MCF 10A (cell line): Measurements from ENCODE around the gene ZNF407. TPM values are rescaled to one million over a fixed set of nuclear protein-coding genes. Genes with fewer than 3 reads are reported as not detected.

Experiments
- BruUV-seq: library from RNA; stranded (reverse); fragments of 400-500 nt; replicated peaks from 2 replicates; lab custom pipeline; 2021; lab: Mats Ljungman, UMichigan
- CTCF ChIA-PET: fragments of 300-600 bp; sonication (Branson Sonifier 250); formaldehyde crosslinking; extraction: SDS; loops from one replicate; lab custom pipeline; 2021; ENCODE audit warnings: antibody characterized with exemption, inconsistent platforms; lab: Yijun Ruan, JAX
- POLR2A ChIA-PET: fragments of 300-600, 350-650 bp; sonication (Branson Sonifier 250); formaldehyde crosslinking; extraction: SDS; loops from one replicate; lab custom pipeline; 2020; ENCODE audit warnings: antibody characterized with exemption, inconsistent platforms; lab: Yijun Ruan, JAX
- DNase-seq: peaks from one replicate; pipeline ENCODE4 v3.0.0-alpha.2; 2018; ENCODE audit not compliant: unreplicated experiment
- H3K27ac Mint-ChIP-seq: one replicate; pipeline ENCODE4 v1.8.0; 2022; ENCODE audit warnings: mild to moderate bottlenecking, low read depth, mixed read lengths; ENCODE audit not compliant: unreplicated experiment
- H3K27me3 Mint-ChIP-seq: one replicate; pipeline ENCODE4 v1.8.0; 2022; ENCODE audit warnings: mixed read lengths; ENCODE audit not compliant: insufficient read depth, unreplicated experiment
- H3K36me3 Mint-ChIP-seq: one replicate; pipeline ENCODE4 v1.8.0; 2022; ENCODE audit warnings: mild to moderate bottlenecking, moderate library complexity, mixed read lengths; ENCODE audit not compliant: insufficient read depth, unreplicated experiment
- H3K4me1 Mint-ChIP-seq: one replicate; pipeline ENCODE4 v1.8.0; 2022; ENCODE audit warnings: mixed read lengths; ENCODE audit not compliant: insufficient read depth, unreplicated experiment
- H3K4me3 Mint-ChIP-seq: one replicate; pipeline ENCODE4 v1.8.0; 2022; ENCODE audit warnings: mild to moderate bottlenecking, moderate library complexity, mixed read lengths; ENCODE audit not compliant: unreplicated experiment
- H3K9me3 Mint-ChIP-seq: one replicate; pipeline ENCODE4 v1.8.0; 2022; ENCODE audit warnings: mixed read lengths; ENCODE audit not compliant: unreplicated experiment
- intact Hi-C: fragments of 100-400 bp; cut with micrococcal nuclease; formaldehyde crosslinking; loops from 2 replicates; pipeline ENCODE4 v1.14.1; 2022
- total RNA-seq: library from RNA; stranded (reverse); gene quantifications from 2 replicates; pipeline ENCODE4 v1.2.3, GENCODE V29; 2022
- TF ChIP-seq, protein P1 (sequence below): fragments of 200-600 bp; IDR thresholded peaks from one replicate; pipeline ENCODE4 v1.8.0; 2022; ENCODE audit warnings: antibody characterized with exemption, mild to moderate bottlenecking; ENCODE audit not compliant: unreplicated experiment

ZNF407 gene
- total RNA-seq, 1 experiment from 2014 or later, result 9.5 TPM

GRCh38 chr18:74980669-74981068 lies 383.0 kb downstream of the ZNF407 start:
- Mint-ChIP-seq H3K4me1 (no peaks in the 10 kb centered on the region), H3K27me3 (no peaks in the 10 kb centered on the region), H3K27ac (no peak overlapping the region), H3K9me3 (no peaks in the 10 kb centered on the region), H3K36me3 (peaks cover 7% of the 10 kb centered on the region), H3K4me3 (no peak overlapping the region)
- TF ChIP-seq, protein P1, sequence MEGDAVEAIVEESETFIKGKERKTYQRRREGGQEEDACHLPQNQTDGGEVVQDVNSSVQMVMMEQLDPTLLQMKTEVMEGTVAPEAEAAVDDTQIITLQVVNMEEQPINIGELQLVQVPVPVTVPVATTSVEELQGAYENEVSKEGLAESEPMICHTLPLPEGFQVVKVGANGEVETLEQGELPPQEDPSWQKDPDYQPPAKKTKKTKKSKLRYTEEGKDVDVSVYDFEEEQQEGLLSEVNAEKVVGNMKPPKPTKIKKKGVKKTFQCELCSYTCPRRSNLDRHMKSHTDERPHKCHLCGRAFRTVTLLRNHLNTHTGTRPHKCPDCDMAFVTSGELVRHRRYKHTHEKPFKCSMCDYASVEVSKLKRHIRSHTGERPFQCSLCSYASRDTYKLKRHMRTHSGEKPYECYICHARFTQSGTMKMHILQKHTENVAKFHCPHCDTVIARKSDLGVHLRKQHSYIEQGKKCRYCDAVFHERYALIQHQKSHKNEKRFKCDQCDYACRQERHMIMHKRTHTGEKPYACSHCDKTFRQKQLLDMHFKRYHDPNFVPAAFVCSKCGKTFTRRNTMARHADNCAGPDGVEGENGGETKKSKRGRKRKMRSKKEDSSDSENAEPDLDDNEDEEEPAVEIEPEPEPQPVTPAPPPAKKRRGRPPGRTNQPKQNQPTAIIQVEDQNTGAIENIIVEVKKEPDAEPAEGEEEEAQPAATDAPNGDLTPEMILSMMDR, result no peak
- BruUV-seq, result no TSS peak
- ChIA-PET POLR2A (no interaction called here), CTCF (interaction anchor here (0.5 kb wide), 1 partner anchor 305 kb away, joined by 3 read pairs; no protein-coding TSS in a partner anchor)
- intact Hi-C loops, result no loop called here
- DNase-seq, result no peak

DNA sequence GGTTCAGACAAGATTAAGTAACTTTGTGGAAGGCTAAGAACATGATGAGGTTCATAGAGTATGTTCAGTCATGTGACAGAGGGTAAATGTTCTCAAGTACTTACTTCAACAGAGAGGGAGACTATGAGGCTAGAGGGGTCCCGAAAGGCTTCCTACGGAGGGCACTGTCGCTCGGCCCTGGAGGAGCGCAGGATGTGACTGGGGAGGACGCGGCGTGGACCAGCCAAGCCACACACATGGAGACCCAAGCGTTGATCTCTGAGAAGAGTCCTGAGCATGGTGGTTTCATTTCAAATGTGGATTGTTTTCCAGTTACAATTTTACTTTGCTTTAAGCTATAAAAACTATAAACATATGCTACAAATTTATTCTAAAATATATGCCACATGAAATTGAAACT lies 383.8 kb downstream of the ZNF407 start:
- ChIA-PET POLR2A (no interaction called here), CTCF (interaction anchor here (0.5 kb wide), 1 partner anchor 306 kb away, joined by 3 read pairs; no protein-coding TSS in a partner anchor)
- no peak overlapping the region for H3K4me3 Mint-ChIP-seq
- intact Hi-C loops, result no loop called here
- H3K36me3 Mint-ChIP-seq, result peaks cover 7% of the 10 kb centered on the region
- no peak overlapping the region for H3K27ac Mint-ChIP-seq
- DNase-seq, result no peak
- TF ChIP-seq, protein P1, result no peak
- BruUV-seq, result no TSS peak
- H3K9me3 Mint-ChIP-seq, result no peaks in the 10 kb centered on the region
- H3K27me3 Mint-ChIP-seq, result no peaks in the 10 kb centered on the region
- no peaks in the 10 kb centered on the region for H3K4me1 Mint-ChIP-seq

GRCh38 chr18:74982946-74983635 lies 385.4 kb downstream of the ZNF407 start:
- Mint-ChIP-seq H3K27me3 (no peaks in the 10 kb centered on the region), H3K36me3 (peaks cover 7% of the 10 kb centered on the region), H3K4me3 (no peak overlapping the region), H3K9me3 (no peaks in the 10 kb centered on the region), H3K4me1 (no peaks in the 10 kb centered on the region), H3K27ac (no peak overlapping the region)
- TF ChIP-seq, protein P1, result no peak
- no peak for DNase-seq
- ChIA-PET POLR2A (no interaction called here), CTCF (no interaction called here)
- intact Hi-C loops, result no loop called here
- no TSS peak for BruUV-seq

DNA sequence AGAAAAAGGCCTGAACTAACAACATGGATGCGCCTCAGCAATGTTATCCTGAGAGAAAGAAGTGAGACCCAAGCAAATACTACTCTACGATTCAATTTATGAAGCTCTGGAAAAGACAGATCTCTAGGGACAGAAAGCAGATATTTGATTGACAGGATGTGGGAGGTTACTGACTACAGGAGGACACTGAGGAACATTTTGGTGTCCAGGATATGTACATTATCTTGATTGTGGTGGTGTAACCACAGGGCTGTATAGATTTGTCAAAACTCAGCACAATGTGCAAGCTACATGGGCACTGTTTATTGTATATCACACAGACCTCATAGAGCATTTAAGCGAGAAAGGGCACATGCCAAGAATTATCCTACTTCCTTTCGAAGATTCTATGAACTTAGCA lies 391.5 kb downstream of the ZNF407 start:
- intact Hi-C loops, result no loop called here
- no peaks in the 10 kb centered on the region for H3K9me3 Mint-ChIP-seq
- no peak overlapping the region for H3K4me3 Mint-ChIP-seq
- DNase-seq, result no peak
- POLR2A ChIA-PET, result no interaction called here
- H3K36me3 Mint-ChIP-seq, result peaks cover 6% of the 10 kb centered on the region
- H3K27ac Mint-ChIP-seq, result no peak overlapping the region
- TF ChIP-seq, protein P1, result no peak
- H3K4me1 Mint-ChIP-seq, result peaks cover 1% of the 10 kb centered on the region
- BruUV-seq, result no TSS peak
- H3K27me3 Mint-ChIP-seq, result no peaks in the 10 kb centered on the region
- CTCF ChIA-PET, result no interaction called here
